ENCODE data around the gene ARMC8.
A peak's percentile ranks its signal among the peaks of the same experiment; 100 is the strongest.

ARMC8 gene

DNA sequence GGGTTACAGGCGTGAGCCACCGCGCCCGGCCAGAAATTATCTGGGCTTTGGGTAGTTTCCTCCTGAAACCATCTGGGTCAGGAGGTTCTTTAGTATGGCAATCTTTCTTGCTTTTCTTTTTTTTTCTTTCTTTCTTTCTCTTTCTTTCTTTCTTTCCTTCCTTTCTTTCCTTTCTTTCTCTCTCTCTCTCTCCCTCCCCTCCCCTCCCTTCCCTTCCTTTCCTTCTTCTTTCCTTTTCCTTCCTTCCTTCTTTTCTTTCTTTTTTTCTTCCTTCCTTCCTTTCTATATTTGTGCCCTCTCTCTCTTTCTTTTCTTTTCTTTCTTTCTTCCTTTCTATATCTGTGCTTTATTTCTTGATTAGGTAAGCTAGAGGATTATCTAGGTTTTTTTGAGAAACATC is 29.4 kb upstream of the ARMC8 start:
- DNase-seq (ENCODE audit: low read depth) = no peak
- no peak for TF ChIP-seq CTCF (IDR thresholded peaks at IDR 0.05; ENCODE audit: control insufficient read depth, extremely low read depth, insufficient read depth)
- H3K4me3 ChIP-seq (ENCODE audit: low read depth, low read length) = no peak overlapping the region

DNA sequence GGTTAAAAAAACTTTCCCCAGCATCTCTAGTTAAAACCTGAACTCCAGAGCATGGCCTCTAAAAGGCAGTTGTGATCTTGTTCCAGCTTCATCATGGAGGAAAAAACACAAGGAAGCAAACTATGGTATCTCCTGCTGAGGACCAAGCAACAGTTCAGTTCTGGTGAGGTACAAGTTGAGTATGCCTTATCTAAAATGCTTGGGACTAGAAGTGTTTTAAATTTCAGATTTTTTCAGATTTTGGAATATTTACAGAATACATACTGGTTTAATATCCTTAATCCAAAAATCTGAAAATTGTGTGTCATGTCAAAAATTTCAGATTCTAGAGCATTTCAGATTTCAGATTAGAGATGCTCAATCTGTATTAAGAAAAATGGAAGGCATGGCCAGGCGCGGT is 22.0 kb upstream of the ARMC8 start:
- H3K4me3 ChIP-seq (ENCODE audit: low read depth, low read length) = no peak overlapping the region
- DNase-seq (ENCODE audit: low read depth) = no peak
- no peak for TF ChIP-seq CTCF (IDR thresholded peaks at IDR 0.05; ENCODE audit: control insufficient read depth, extremely low read depth, insufficient read depth)

DNA sequence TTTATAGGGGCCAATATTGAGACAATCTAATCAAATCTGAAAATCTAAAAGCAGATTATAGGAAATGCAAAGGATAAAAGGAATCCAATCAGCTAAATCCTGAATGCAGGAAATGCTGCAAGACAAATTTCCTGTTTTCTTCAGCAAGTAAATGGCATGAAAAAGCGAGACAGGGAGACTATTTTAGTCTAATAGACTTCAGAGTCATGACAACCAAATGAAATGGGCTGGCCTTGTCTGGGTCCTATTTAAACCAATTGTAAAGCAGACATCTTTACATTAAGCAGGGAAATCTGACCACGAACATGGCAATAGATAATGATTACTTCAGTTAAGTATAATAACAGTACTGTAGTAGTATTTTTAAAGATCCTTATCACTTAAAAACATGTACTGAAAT is 14.5 kb upstream of the ARMC8 start:
- no peak for DNase-seq (ENCODE audit: low read depth)
- H3K4me3 ChIP-seq (ENCODE audit: low read depth, low read length) = no peak overlapping the region
- no peak for TF ChIP-seq CTCF (IDR thresholded peaks at IDR 0.05; ENCODE audit: control insufficient read depth, extremely low read depth, insufficient read depth)

- no peak for DNase-seq (ENCODE audit: low read depth)
- peak overlapping the region; percentile 87 for H3K4me3 ChIP-seq (ENCODE audit: low read depth, low read length)
- TF ChIP-seq CTCF (IDR thresholded peaks at IDR 0.05; ENCODE audit: control insufficient read depth, extremely low read depth, insufficient read depth) = no peak
Observed at GRCh38 chr3:138173769-138174420, 13.2 kb upstream of the ARMC8 start.

GRCh38 chr3:138174421-138175131 is 12.5 kb upstream of the ARMC8 start, which contains the start of gene DBR1:
DBR1 (minus strand) TSS chr3:138174921; CDS start chr3:138174795, 126 bp downstream.
- DNase-seq (ENCODE audit: low read depth) = peak; percentile 64
- TF ChIP-seq CTCF (IDR thresholded peaks at IDR 0.05; ENCODE audit: control insufficient read depth, extremely low read depth, insufficient read depth) = no peak

DNA sequence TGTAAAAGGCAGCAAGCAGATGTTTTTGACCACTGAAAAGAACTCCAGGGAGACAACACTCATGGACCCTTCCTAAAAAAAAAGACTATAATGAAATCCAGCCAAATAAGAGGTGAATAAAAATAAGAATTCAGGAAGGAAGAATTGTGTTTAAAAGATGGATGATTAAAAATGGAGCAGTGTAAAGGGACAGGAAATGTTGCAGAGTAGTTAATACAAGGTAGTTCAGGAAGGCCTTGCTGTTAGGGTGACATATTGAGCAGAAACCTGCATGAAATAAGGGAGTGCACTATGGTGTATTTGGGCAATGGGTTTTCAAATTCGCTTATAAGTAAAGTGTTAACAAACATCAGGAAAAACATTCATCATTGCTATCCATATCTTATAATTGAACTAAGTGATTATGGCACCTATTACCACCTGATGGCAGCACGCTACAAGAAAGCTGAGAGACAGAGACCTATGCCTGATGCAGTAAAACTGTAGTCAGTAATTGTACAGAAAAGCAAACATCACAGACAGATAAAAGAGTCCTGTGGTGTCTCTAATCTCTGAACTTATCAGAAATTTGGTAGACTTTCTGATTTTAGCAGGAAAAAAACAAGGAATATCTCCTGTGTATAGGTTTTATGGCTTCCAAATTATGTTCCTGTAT is 6.6 kb upstream of the ARMC8 start:
- H3K4me3 ChIP-seq (ENCODE audit: low read depth, low read length) = no peak overlapping the region
- TF ChIP-seq CTCF (IDR thresholded peaks at IDR 0.05; ENCODE audit: control insufficient read depth, extremely low read depth, insufficient read depth) = peak; percentile 85
- no peak for DNase-seq (ENCODE audit: low read depth)

More at GRCh38 chr3:138174421-138175131, 12.5 kb upstream of the ARMC8 start, which contains the start of gene DBR1:
- peak within 1 kb of the TSS; percentile 87 for H3K4me3 ChIP-seq (ENCODE audit: low read depth, low read length)
